ENCODE results near the gene DIAPH3. TPM values are rescaled to one million over a fixed set of nuclear protein-coding genes. Genes with fewer than 3 reads are reported as not detected.

Gene DIAPH3
- total RNA-seq, 1 experiment from 2014 or later = 27.6 TPM

DNA sequence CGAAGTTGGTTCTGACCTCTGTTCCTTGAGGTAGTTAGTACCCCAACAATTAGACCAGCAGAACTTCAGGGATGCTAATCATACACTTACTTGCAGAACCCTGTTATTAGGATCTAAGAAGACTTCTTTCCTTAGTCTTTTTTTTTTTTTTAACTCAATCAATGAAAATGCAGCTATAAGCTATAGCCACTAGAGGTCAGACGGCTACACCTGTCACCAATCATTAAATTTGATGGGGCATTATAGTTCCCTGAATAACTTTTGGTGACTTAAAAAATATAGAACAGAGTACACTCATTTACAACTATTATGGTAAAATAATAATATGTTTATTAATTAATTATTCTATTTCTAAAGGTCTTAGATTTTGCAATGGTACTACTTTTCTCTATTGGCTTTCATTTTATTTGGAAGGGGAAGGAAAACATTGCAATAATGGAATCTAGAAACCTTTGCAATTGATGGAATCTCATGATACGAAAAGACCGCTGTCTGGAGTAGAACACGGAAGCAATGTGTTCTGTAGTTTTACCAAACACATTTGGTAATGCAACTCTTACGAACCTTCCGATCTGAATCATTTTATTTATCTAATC lies 483.2 kb downstream of the DIAPH3 start:
- Mint-ChIP-seq H3K27me3 (ENCODE audit: low read depth) (no peaks in the 10 kb centered on the region), H3K9me3 (no peaks in the 10 kb centered on the region), H3K4me1 (peaks cover 18% of the 10 kb centered on the region), H3K36me3 (no peaks in the 10 kb centered on the region), H3K4me3 (no peak overlapping the region), H3K27ac (no peak overlapping the region)
- ATAC-seq (no peak), DNase-seq (ENCODE audit: low spot score) (no peak)
- ChIA-PET CTCF (interaction anchor here (0.6 to 3.1 kb wide), 17 partner anchors 9 to 751 kb away, joined by 3 to 12 read pairs (median 3); no protein-coding TSS in a partner anchor), POLR2A (no interaction called here)
- TF ChIP-seq TEAD1 (CRISPR knock-in tag; IDR thresholded peaks at IDR 0.05) (no peak), GRHL2 (CRISPR knock-in tag; IDR thresholded peaks at IDR 0.05; ENCODE audit: insufficient replicate concordance, severe bottlenecking) (no peak), HMGA2 (CRISPR knock-in tag; IDR thresholded peaks at IDR 0.05) (no peak), CREM (CRISPR knock-in tag; IDR thresholded peaks at IDR 0.05) (no peak)
- TF ChIP-seq, protein P1, sequence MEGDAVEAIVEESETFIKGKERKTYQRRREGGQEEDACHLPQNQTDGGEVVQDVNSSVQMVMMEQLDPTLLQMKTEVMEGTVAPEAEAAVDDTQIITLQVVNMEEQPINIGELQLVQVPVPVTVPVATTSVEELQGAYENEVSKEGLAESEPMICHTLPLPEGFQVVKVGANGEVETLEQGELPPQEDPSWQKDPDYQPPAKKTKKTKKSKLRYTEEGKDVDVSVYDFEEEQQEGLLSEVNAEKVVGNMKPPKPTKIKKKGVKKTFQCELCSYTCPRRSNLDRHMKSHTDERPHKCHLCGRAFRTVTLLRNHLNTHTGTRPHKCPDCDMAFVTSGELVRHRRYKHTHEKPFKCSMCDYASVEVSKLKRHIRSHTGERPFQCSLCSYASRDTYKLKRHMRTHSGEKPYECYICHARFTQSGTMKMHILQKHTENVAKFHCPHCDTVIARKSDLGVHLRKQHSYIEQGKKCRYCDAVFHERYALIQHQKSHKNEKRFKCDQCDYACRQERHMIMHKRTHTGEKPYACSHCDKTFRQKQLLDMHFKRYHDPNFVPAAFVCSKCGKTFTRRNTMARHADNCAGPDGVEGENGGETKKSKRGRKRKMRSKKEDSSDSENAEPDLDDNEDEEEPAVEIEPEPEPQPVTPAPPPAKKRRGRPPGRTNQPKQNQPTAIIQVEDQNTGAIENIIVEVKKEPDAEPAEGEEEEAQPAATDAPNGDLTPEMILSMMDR (IDR thresholded peaks at IDR 0.05) = peak; percentile 58
- TF ChIP-seq, protein P2, sequence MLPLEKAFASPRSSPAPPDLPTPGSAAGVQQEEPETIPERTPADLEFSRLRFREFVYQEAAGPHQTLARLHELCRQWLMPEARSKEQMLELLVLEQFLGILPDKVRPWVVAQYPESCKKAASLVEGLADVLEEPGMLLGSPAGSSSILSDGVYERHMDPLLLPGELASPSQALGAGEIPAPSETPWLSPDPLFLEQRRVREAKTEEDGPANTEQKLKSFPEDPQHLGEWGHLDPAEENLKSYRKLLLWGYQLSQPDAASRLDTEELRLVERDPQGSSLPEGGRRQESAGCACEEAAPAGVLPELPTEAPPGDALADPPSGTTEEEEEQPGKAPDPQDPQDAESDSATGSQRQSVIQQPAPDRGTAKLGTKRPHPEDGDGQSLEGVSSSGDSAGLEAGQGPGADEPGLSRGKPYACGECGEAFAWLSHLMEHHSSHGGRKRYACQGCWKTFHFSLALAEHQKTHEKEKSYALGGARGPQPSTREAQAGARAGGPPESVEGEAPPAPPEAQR (CRISPR knock-in tag; IDR thresholded peaks at IDR 0.05) = no peak

DNA sequence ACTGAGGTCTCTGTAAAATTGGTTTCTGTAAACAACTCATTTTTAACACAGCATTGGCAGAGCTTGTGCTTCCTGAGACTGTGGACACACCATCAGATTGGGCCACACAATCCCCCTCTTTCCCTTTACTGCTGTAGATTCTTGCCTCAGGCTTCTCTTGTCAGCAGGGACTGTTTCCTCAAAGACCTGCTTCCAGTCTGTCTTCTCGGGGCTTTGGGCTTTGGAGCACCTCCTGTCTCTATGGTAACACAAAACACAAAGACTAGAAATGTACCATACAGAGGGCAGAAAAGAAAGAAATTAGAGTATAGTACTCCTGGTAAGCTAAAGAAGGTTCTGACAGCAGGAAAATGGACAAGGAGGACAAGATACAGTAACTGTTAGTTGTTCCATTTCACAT lies 484.5 kb downstream of the DIAPH3 start:
- DNase-seq (ENCODE audit: low spot score) = no peak
- H3K27ac Mint-ChIP-seq = peak overlapping the region; percentile 38; the same call in 1 of the 2 replicates
- TF ChIP-seq, protein P3, sequence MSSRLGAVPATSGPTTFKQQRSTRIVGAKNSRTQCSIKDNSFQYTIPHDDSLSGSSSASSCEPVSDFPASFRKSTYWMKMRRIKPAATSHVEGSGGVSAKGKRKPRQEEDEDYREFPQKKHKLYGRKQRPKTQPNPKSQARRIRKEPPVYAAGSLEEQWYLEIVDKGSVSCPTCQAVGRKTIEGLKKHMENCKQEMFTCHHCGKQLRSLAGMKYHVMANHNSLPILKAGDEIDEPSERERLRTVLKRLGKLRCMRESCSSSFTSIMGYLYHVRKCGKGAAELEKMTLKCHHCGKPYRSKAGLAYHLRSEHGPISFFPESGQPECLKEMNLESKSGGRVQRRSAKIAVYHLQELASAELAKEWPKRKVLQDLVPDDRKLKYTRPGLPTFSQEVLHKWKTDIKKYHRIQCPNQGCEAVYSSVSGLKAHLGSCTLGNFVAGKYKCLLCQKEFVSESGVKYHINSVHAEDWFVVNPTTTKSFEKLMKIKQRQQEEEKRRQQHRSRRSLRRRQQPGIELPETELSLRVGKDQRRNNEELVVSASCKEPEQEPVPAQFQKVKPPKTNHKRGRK (CRISPR knock-in tag; IDR thresholded peaks at IDR 0.05; ENCODE audit: borderline replicate concordance) = no peak
- TF ChIP-seq ESRRA (CRISPR knock-in tag; IDR thresholded peaks at IDR 0.05; ENCODE audit: borderline replicate concordance) (no peak), SP1 (CRISPR knock-in tag; conservative IDR thresholded peaks at IDR 0.05) (no peak), HMGA2 (CRISPR knock-in tag; IDR thresholded peaks at IDR 0.05) (no peak)
- TF ChIP-seq, protein P4, sequence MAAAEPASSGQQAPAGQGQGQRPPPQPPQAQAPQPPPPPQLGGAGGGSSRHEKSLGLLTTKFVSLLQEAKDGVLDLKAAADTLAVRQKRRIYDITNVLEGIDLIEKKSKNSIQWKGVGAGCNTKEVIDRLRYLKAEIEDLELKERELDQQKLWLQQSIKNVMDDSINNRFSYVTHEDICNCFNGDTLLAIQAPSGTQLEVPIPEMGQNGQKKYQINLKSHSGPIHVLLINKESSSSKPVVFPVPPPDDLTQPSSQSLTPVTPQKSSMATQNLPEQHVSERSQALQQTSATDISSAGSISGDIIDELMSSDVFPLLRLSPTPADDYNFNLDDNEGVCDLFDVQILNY (CRISPR knock-in tag; IDR thresholded peaks at IDR 0.05) = no peak

DNA sequence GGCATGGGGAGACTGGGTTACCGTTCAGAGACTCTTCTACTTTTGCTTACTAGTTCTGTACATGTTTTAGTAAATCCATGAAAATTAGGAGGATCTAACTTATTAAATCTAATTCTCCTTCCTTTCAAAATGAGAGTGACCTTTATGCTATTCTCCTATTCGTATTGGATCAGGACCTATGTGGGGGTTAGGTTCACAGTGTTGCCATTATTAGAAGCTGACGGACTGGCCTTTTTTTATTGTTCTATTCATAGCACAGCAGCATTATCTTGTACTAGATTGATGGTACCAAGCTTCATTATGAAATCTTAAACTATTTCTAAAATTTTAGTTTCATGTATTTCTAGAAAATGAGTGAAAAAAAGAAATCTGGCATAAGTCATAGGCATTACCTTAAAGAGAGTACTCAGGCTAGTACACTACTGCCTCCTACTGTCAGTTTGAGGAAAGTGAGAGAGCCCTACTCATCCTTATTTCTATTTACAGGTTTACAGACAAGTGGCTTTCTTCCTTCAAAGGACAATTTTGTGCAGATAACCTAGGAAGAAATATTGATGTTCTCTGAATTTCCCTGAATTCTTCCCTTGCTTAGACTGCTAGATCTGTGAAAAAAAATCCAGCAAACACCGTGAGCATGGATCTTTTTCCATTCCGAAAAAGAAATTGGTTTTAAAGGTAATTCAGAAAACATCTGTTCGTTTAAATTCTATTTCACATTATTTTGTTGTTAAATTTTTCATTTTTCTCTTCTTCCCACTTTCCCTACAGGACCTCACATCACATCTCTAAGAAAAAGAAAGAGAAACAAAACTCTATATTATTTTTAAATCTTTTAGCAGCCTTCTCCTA lies 485.5 kb downstream of the DIAPH3 start:
- no peaks in the 10 kb centered on the region for H3K9me3 Mint-ChIP-seq
- DNase-seq (ENCODE audit: low spot score) (no peak), ATAC-seq (peak; percentile 76)
- H3K4me3 Mint-ChIP-seq = no peak overlapping the region
- H3K4me1 Mint-ChIP-seq = peaks cover 15% of the 10 kb centered on the region
- no peaks in the 10 kb centered on the region for H3K27me3 Mint-ChIP-seq (ENCODE audit: low read depth)
- CTCF ChIA-PET = interaction anchor here (0.5 to 2.6 kb wide), 3 partner anchors 142 to 753 kb away, joined by 4 to 9 read pairs (median 6); no protein-coding TSS in a partner anchor
- TF ChIP-seq, protein P2 (CRISPR knock-in tag; IDR thresholded peaks at IDR 0.05) = no peak
- TF ChIP-seq, protein P1 (IDR thresholded peaks at IDR 0.05) = peak; percentile 55
- H3K36me3 Mint-ChIP-seq = no peaks in the 10 kb centered on the region
- no peak overlapping the region for H3K27ac Mint-ChIP-seq
- POLR2A ChIA-PET = no interaction called here

More for the DNA sequence above, 484.5 kb downstream of the DIAPH3 start:
- Mint-ChIP-seq H3K9me3 (no peaks in the 10 kb centered on the region), H3K27me3 (ENCODE audit: low read depth) (no peaks in the 10 kb centered on the region), H3K36me3 (no peaks in the 10 kb centered on the region), H3K4me3 (no peak overlapping the region), H3K4me1 (peaks cover 9% of the 10 kb centered on the region)
- peak; percentile 76 for ATAC-seq
- CTCF ChIA-PET = interaction anchor here (1.0 to 2.6 kb wide), 5 partner anchors 9 to 752 kb away, joined by 3 to 9 read pairs (median 4); no protein-coding TSS in a partner anchor
- POLR2A ChIA-PET = no interaction called here

Measured in WTC11 (cell line).